K562 (cell line): ENCODE measurements around the gene SH3YL1. TPM values are rescaled to one million over a fixed set of nuclear protein-coding genes. Genes with fewer than 3 reads are reported as not detected.

ENCODE experiments used
- ATAC-seq: fragments of 200-7000 bp; cut with Tn5 transposase; 3 replicates; pipeline ENCODE4 v1.9.1; 2020; ENCODE audit warnings: moderate library complexity
- BruUV-seq: library from RNA; stranded (reverse); fragments of 400-500 nt; replicated peaks from 2 replicates; lab custom pipeline; 2021; lab: Mats Ljungman, UMichigan
- CTCF ChIA-PET: fragments of 300-600 bp; formaldehyde crosslinking; extraction: SDS; loops from one replicate; lab custom pipeline; 2021; ENCODE audit warnings: low intra/inter-chr PET ratio; lab: Yijun Ruan, JAX
- POLR2A ChIA-PET: fragments of 300-600, 350-650 bp; sonication (Branson Sonifier 250); formaldehyde crosslinking; extraction: SDS; loops from one replicate; lab custom pipeline; 2021; ENCODE audit warnings: antibody characterized with exemption, inconsistent platforms; lab: Yijun Ruan, JAX
- DNase-seq, 4 experiments: peaks; one replicate each; pipeline versions ENCODE4 v3.0.0 to v3.0.0-alpha.2; 2011 to 2018; ENCODE audit warnings: low spot score in 3 of 4, mixed read lengths in 3 of 4; ENCODE audit errors: extremely low read depth in 1 of 4
- FAIRE-seq: peaks from 2 replicates; lab custom pipeline; 2011; peaks lifted over from hg19 to GRCh38; lab: Jason Lieb, UNC
- H2AFZ ChIP-seq: 2 replicates; pipeline ENCODE4 v1.6.0; 2011; ENCODE audit warnings: low read depth, low read length, control low read depth, inconsistent platforms
- H3K27ac ChIP-seq: fragments of 200-600 bp; 3 replicates; pipeline ENCODE4 v1.8.0; 2011; ENCODE audit warnings: low read depth, mild to moderate bottlenecking, control low read depth, inconsistent platforms, low read length, moderate library complexity, mixed read lengths; ENCODE audit errors: extremely low read depth
- H3K27me3 ChIP-seq, 2 experiments: fragments of 300-600 bp in 1 of 2; 2 replicates in 1 of 2; 3 replicates in 1 of 2; pipeline versions ENCODE4 v1.6.0 to v1.8.0; 2011; ENCODE audit warnings: inconsistent platforms in 2 of 2, low read length in 2 of 2, mild to moderate bottlenecking in 1 of 2, mixed read lengths in 1 of 2, moderate library complexity in 1 of 2; ENCODE audit not compliant: control insufficient read depth in 2 of 2, insufficient read depth in 2 of 2
- H3K36me3 ChIP-seq: fragments of 300-600 bp; 3 replicates; pipeline ENCODE4 v1.8.0; 2011; ENCODE audit warnings: mild to moderate bottlenecking, low read length, inconsistent platforms; ENCODE audit not compliant: control insufficient read depth, insufficient read depth
- H3K4me1 ChIP-seq, 2 experiments: fragments of 200-600 bp in 1 of 2; replicated peaks in 1 of 2; 2 replicates in 1 of 2; 3 replicates in 1 of 2; pipeline versions ENCODE4 v1.5.1 to v1.8.0; 2011; ENCODE audit warnings: inconsistent platforms in 2 of 2, low read length in 2 of 2, mild to moderate bottlenecking in 1 of 2, mixed read lengths in 1 of 2, moderate library complexity in 1 of 2; ENCODE audit not compliant: control insufficient read depth in 2 of 2, insufficient read depth in 2 of 2
- H3K4me2 ChIP-seq: 2 replicates; pipeline ENCODE4 v1.6.1; 2011; ENCODE audit warnings: low read length, control low read depth, inconsistent platforms, mixed read lengths; ENCODE audit not compliant: insufficient read depth
- H3K4me3 ChIP-seq: fragments of 200-600 bp; sonication (generic), shearing (Covaris generic); 2 replicates; pipeline ENCODE4 v1.5.1; 2016; ENCODE audit warnings: control low read depth, inconsistent platforms
- H3K79me2 ChIP-seq: fragments of 200-600 bp; 3 replicates; pipeline ENCODE4 v1.8.0; 2011; ENCODE audit warnings: low read length, inconsistent platforms; ENCODE audit not compliant: control insufficient read depth, insufficient read depth
- H3K9ac ChIP-seq, 2 experiments: 2 replicates each; pipeline versions ENCODE4 v1.6.0 to v1.6.1; 2011; ENCODE audit warnings: low read depth in 2 of 2, low read length in 2 of 2, control low read depth in 1 of 2, inconsistent platforms in 1 of 2, mild to moderate bottlenecking in 1 of 2, mixed read lengths in 1 of 2; ENCODE audit not compliant: insufficient read depth in 1 of 2
- H3K9me1 ChIP-seq: one replicate; pipeline ENCODE4 v1.6.0; 2011; ENCODE audit warnings: inconsistent platforms, mild to moderate bottlenecking, low read length, moderate library complexity; ENCODE audit not compliant: control insufficient read depth, insufficient read depth
- H3K9me3 ChIP-seq: replicated peaks from 2 replicates; pipeline ENCODE4 v1.5.1; 2011; ENCODE audit warnings: low read depth, low read length, inconsistent platforms; ENCODE audit not compliant: control insufficient read depth, insufficient read depth
- H4K20me1 ChIP-seq: replicated peaks from 2 replicates; pipeline ENCODE4 v1.6.1; 2011; ENCODE audit warnings: low read length, inconsistent platforms, mixed read lengths; ENCODE audit not compliant: control insufficient read depth, insufficient read depth
- CHAMP1 ChIP-seq: fragments of 450-650 bp; IDR thresholded peaks from 2 replicates; pipeline ENCODE4 v1.6.1; 2016; ENCODE audit warnings: mild to moderate bottlenecking
- CHD1 ChIP-seq: fragments of 200-600 bp; sonication (generic); IDR thresholded peaks from one replicate; pipeline ENCODE4 v1.6.1; 2012; ENCODE audit warnings: mild to moderate bottlenecking, moderate library complexity, low read length, inconsistent platforms
- EZH2 ChIP-seq: IDR thresholded peaks from 2 replicates; pipeline ENCODE4 v1.6.1; 2012; ENCODE audit warnings: low read depth, mild to moderate bottlenecking, inconsistent platforms, low read length, borderline replicate concordance
- FOXP1 ChIP-seq: sonication (generic); formaldehyde crosslinking; IDR thresholded peaks from 2 replicates; pipeline ENCODE4 v1.8.0; 2022; ENCODE audit warnings: mild to moderate bottlenecking, missing genetic modification reagents
- GABPB1 ChIP-seq: sonication (generic); formaldehyde crosslinking; IDR thresholded peaks from 2 replicates; pipeline ENCODE4 v1.8.0; 2022; ENCODE audit warnings: mild to moderate bottlenecking, missing genetic modification reagents
- HEY1 ChIP-seq: fragments of 250-450 bp; sonication (Bioruptor Pico); IDR thresholded peaks from 2 replicates; pipeline ENCODE4 v1.5.0; 2020; ENCODE audit warnings: mild to moderate bottlenecking, moderate library complexity, borderline replicate concordance
- KLF10 ChIP-seq: fragments of 250-450 bp; sonication (Bioruptor Pico); IDR thresholded peaks from 2 replicates; pipeline ENCODE4 v1.6.1; 2021; ENCODE audit warnings: matching md5 sums
- POLR2A ChIP-seq: fragments of 450-650 bp; conservative IDR thresholded peaks from 2 replicates; pipeline ENCODE4 v1.6.1; 2016
- POLR2G ChIP-seq: fragments of 200-400 bp; formaldehyde crosslinking; IDR thresholded peaks from 2 replicates; pipeline ENCODE4 v1.6.1; 2017; ENCODE audit warnings: low read depth, mild to moderate bottlenecking, antibody characterized with exemption, low read length, moderate library complexity
- POLR2H ChIP-seq: IDR thresholded peaks from 2 replicates; pipeline ENCODE4 v1.6.1; 2016; ENCODE audit warnings: missing genetic modification characterization, low read depth, mild to moderate bottlenecking, control low read depth, missing compliant biosample characterization, moderate library complexity
- SIX5 ChIP-seq, 2 experiments: IDR thresholded peaks; 2 replicates each; pipeline ENCODE4 v1.6.1; 2011; ENCODE audit warnings: low read length in 2 of 2, borderline replicate concordance in 1 of 2, low read depth in 1 of 2, mild to moderate bottlenecking in 1 of 2, moderate library complexity in 1 of 2; ENCODE audit not compliant: insufficient read depth in 1 of 2
- SOX6 ChIP-seq: fragments of 450-650 bp; IDR thresholded peaks from 2 replicates; pipeline ENCODE4 v1.6.1; 2014; ENCODE audit warnings: mild to moderate bottlenecking
- STAT5B ChIP-seq: fragments of 250-450 bp; sonication (Bioruptor Pico); IDR thresholded peaks from 2 replicates; pipeline ENCODE4 v1.8.0; 2021; ENCODE audit warnings: mild to moderate bottlenecking, inconsistent platforms
- ZBED1 ChIP-seq: IDR thresholded peaks from 2 replicates; pipeline ENCODE4 v1.6.1; 2014
- ZNF140 ChIP-seq: fragments of 250-450 bp; sonication (Bioruptor Pico); IDR thresholded peaks from 2 replicates; pipeline ENCODE4 v1.8.0; 2021; ENCODE audit warnings: moderate library complexity, mild to moderate bottlenecking, inconsistent platforms
- ZNF76 ChIP-seq: fragments of 250-450 bp; sonication (Bioruptor Pico); IDR thresholded peaks from 2 replicates; pipeline ENCODE4 v1.4.0; 2020; ENCODE audit warnings: mild to moderate bottlenecking, moderate library complexity, borderline replicate concordance
- WGBS: fragments of 100-300 bp; shearing (Covaris generic); methylation state at CpG from one replicate; pipeline ENCODE4 v1.1.6; 2016; ENCODE audit warnings: low coverage, mixed read lengths; ENCODE audit not compliant: insufficient coverage; ENCODE audit errors: missing lambda C conversion rate; 5-methylcytosine and 5-hydroxymethylcytosine counted together
- in situ Hi-C: fragments of 300-500 bp; cut with MboI; formaldehyde crosslinking; loops from 4 replicates; pipeline ENCODE4 v1.15.0; 2018; ENCODE audit warnings: inconsistent platforms, mixed read lengths
- intact Hi-C: fragments of 100-400 bp; cut with micrococcal nuclease; formaldehyde crosslinking; loops from 2 replicates; pipeline ENCODE4 v1.14.2; 2022
- polyA plus RNA-seq, 8 experiments: library from polyadenylated mRNA; depleted of rRNA in 4 of 8; stranded (reverse) in 5 of 8; unstranded in 3 of 8; fragments of >200 nt; fragmentation: Nextera tagmentation in 2 of 8; fragmentation: Illumina TruSeq in 1 of 8; extraction: Ambion mirVana in 2 of 8; extraction: Trizol in 1 of 8; gene quantifications; 2 replicates each; pipeline versions ENCODE4 v1.2.1 to v1.2.3, GENCODE V29; 2011 to 2014; ENCODE audit warnings: inconsistent platforms in 1 of 8, missing spikeins in 1 of 8
- total RNA-seq, 7 experiments: library from RNA; depleted of rRNA in 6 of 7; stranded (reverse); fragments of >200 nt in 6 of 7; fragmentation: Illumina TruSeq in 2 of 7; extraction: Trizol in 2 of 7; gene quantifications; 2 replicates each; pipeline versions ENCODE4 v1.2.1 to v1.2.3, GENCODE V29; 2011 to 2021; ENCODE audit warnings: low replicate concordance in 1 of 7
- TF ChIP-seq, protein P1 (sequence below): fragments of 250-450 bp; sonication (Bioruptor Pico); IDR thresholded peaks from 2 replicates; pipeline ENCODE4 v1.8.0; 2022; ENCODE audit warnings: moderate library complexity, mild to moderate bottlenecking, inconsistent platforms

SH3YL1 gene
- total and polyA plus RNA-seq, 9 of the 15 experiments (the other 6 are each of a cell fraction or from before 2014, with no cell fraction given): 3.9 to 7.8 (median 5.3) TPM

- H3K4me2 ChIP-seq: no peak overlapping the region
- H3K9me1 ChIP-seq: no peaks in the 10 kb centered on the region
- peaks cover 0 to 9% of the 10 kb centered on the region in 2 experiments; a peak in 2 of 5 replicates for H3K27me3 ChIP-seq
- no peak overlapping the region for H3K4me3 ChIP-seq
- no peaks in the 10 kb centered on the region for H4K20me1 ChIP-seq
- no peak overlapping the region for H3K27ac ChIP-seq
- DNase-seq: no peak
- intact Hi-C loops: no loop called here
- H3K9me3 ChIP-seq: 0 out of 2 replicates have a peak, but pooled peaks cover 1% of the 10 kb centered on the region
- TF ChIP-seq FOXP1 (no peak), CHD1 (no peak), POLR2H (tag) (no peak), GABPB1 (CRISPR knock-in tag) (no peak), SIX5 (IDR thresholded peaks at IDR 0.05; ENCODE audit: borderline replicate concordance in 1 of 2, insufficient read depth in 1 of 2, low read depth in 1 of 2, low read length in 2 of 2) (no peak), ZNF140 (no peak), EZH2 (no peak), HEY1 (CRISPR knock-in tag) (no peak), ZBED1 (no peak), KLF10 (CRISPR knock-in tag) (no peak), CHAMP1 (no peak), ZNF76 (no peak), STAT5B (CRISPR knock-in tag) (no peak), SOX6 (no peak), POLR2A (no peak), POLR2G (no peak)
- TF ChIP-seq, protein P1, sequence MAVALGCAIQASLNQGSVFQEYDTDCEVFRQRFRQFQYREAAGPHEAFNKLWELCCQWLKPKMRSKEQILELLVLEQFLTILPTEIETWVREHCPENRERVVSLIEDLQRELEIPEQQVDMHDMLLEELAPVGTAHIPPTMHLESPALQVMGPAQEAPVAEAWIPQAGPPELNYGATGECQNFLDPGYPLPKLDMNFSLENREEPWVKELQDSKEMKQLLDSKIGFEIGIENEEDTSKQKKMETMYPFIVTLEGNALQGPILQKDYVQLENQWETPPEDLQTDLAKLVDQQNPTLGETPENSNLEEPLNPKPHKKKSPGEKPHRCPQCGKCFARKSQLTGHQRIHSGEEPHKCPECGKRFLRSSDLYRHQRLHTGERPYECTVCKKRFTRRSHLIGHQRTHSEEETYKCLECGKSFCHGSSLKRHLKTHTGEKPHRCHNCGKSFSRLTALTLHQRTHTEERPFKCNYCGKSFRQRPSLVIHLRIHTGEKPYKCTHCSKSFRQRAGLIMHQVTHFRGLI: no peak
- WGBS: no CpG with 5 or more reads among the region's 2 CpGs
- no peak overlapping the region for H3K9ac ChIP-seq
- BruUV-seq: no TSS peak
- no peak for ATAC-seq
- CTCF ChIA-PET: no interaction called here
- peaks cover 0 to 6% of the 10 kb centered on the region in 2 experiments; a peak in 1 of 5 replicates for H3K4me1 ChIP-seq
- FAIRE-seq: no peak
- in situ Hi-C loops: no loop called here
- H3K79me2 ChIP-seq: no peaks in the 10 kb centered on the region
- H3K36me3 ChIP-seq: no peaks in the 10 kb centered on the region
- H2AFZ ChIP-seq: no peak overlapping the region
- POLR2A ChIA-PET: interaction anchor here (0.7 kb wide), 1 partner anchor 93 kb away, joined by 3 read pairs; no protein-coding TSS in a partner anchor
Observed at GRCh38 chr2:209470-209869, 54.4 kb downstream of the SH3YL1 start.
